Astrocyte (in vitro differentiated cells and primary cell): ENCODE measurements around the gene C21orf58. TPM values are rescaled to one million over a fixed set of nuclear protein-coding genes. Genes with fewer than 3 reads are reported as not detected.
"Not testable (repeated sequence)": the region's sequence is repeated elsewhere in the genome, so short reads cannot be mapped to it uniquely, and the experiment has no call there.

Source experiments
- DNase-seq: peaks from one replicate; pipeline ENCODE4 v3.0.0-alpha.2; 2010; ENCODE audit warnings: low read depth
- FAIRE-seq: peaks from 2 replicates; lab custom pipeline; 2011; peaks lifted over from hg19 to GRCh38; lab: Jason Lieb, UNC
- H2AFZ ChIP-seq: 2 replicates; pipeline ENCODE4 v1.6.0; 2012; ENCODE audit warnings: low read depth, low read length, inconsistent platforms
- H3K27ac ChIP-seq: 2 replicates; pipeline ENCODE4 v1.5.1; 2011; ENCODE audit warnings: low read depth, low read length, inconsistent platforms
- H3K27me3 ChIP-seq: 2 replicates; pipeline ENCODE4 v1.6.0; 2011; ENCODE audit warnings: low read length, inconsistent platforms; ENCODE audit not compliant: insufficient read depth
- H3K36me3 ChIP-seq: 2 replicates; pipeline ENCODE4 v1.5.1; 2011; ENCODE audit warnings: low read length, inconsistent platforms; ENCODE audit not compliant: insufficient read depth
- H3K4me1 ChIP-seq: 2 replicates; pipeline ENCODE4 v1.5.1; 2011; ENCODE audit warnings: low read length, inconsistent platforms; ENCODE audit not compliant: insufficient read depth
- H3K4me2 ChIP-seq: 2 replicates; pipeline ENCODE4 v1.6.0; 2012; ENCODE audit warnings: low read length, inconsistent platforms
- H3K4me3 ChIP-seq: 2 replicates; pipeline ENCODE4 v1.5.1; 2011; ENCODE audit warnings: low read depth, mild to moderate bottlenecking, low read length, inconsistent platforms; ENCODE audit not compliant: insufficient read depth
- H3K79me2 ChIP-seq: 2 replicates; pipeline ENCODE4 v1.6.0; 2012; ENCODE audit warnings: mild to moderate bottlenecking, low read length, inconsistent platforms; ENCODE audit not compliant: insufficient read depth
- H3K9ac ChIP-seq: 2 replicates; pipeline ENCODE4 v1.6.0; 2012; ENCODE audit warnings: mild to moderate bottlenecking, low read length, inconsistent platforms
- H3K9me3 ChIP-seq: 2 replicates; pipeline ENCODE4 v1.5.1; 2012; ENCODE audit warnings: low read depth, mild to moderate bottlenecking, low read length, inconsistent platforms; ENCODE audit not compliant: insufficient read depth
- H4K20me1 ChIP-seq: 2 replicates; pipeline ENCODE4 v1.6.0; 2012; ENCODE audit warnings: low read length, inconsistent platforms; ENCODE audit not compliant: insufficient read depth
- H3K27ac Mint-ChIP-seq: one replicate; pipeline ENCODE4 v1.8.0; 2021; ENCODE audit warnings: mild to moderate bottlenecking, mixed read lengths; ENCODE audit not compliant: unreplicated experiment
- H3K27me3 Mint-ChIP-seq: one replicate; pipeline ENCODE4 v1.8.0; 2021; ENCODE audit warnings: low read depth, mixed read lengths; ENCODE audit not compliant: unreplicated experiment
- H3K36me3 Mint-ChIP-seq: one replicate; pipeline ENCODE4 v1.8.0; 2021; ENCODE audit warnings: low read depth, mixed read lengths; ENCODE audit not compliant: unreplicated experiment
- H3K4me1 Mint-ChIP-seq: one replicate; pipeline ENCODE4 v1.8.0; 2021; ENCODE audit warnings: low read depth, mixed read lengths; ENCODE audit not compliant: unreplicated experiment
- H3K4me3 Mint-ChIP-seq: one replicate; pipeline ENCODE4 v1.8.0; 2021; ENCODE audit warnings: mild to moderate bottlenecking, moderate library complexity, mixed read lengths; ENCODE audit not compliant: unreplicated experiment
- H3K9me3 Mint-ChIP-seq: one replicate; pipeline ENCODE4 v1.8.0; 2021; ENCODE audit warnings: mild to moderate bottlenecking, mixed read lengths; ENCODE audit not compliant: unreplicated experiment
- EZH2 ChIP-seq: IDR thresholded peaks from 2 replicates; pipeline ENCODE4 v1.6.1; 2012; ENCODE audit warnings: mild to moderate bottlenecking, low read length, inconsistent platforms; ENCODE audit not compliant: insufficient read depth
- total RNA-seq: library from RNA; stranded (reverse); gene quantifications from 2 replicates; pipeline ENCODE4 v1.2.1, GENCODE V29; 2021
- TF ChIP-seq, protein P1 (sequence below): IDR thresholded peaks from 2 replicates; pipeline ENCODE4 v1.5.1; 2011; ENCODE audit warnings: low read depth, mild to moderate bottlenecking, inconsistent platforms, low read length, moderate library complexity; ENCODE audit not compliant: insufficient read depth

The C21orf58 gene
- total RNA-seq, 1 donor from 2014 or later, result 3.2 TPM

DNA sequence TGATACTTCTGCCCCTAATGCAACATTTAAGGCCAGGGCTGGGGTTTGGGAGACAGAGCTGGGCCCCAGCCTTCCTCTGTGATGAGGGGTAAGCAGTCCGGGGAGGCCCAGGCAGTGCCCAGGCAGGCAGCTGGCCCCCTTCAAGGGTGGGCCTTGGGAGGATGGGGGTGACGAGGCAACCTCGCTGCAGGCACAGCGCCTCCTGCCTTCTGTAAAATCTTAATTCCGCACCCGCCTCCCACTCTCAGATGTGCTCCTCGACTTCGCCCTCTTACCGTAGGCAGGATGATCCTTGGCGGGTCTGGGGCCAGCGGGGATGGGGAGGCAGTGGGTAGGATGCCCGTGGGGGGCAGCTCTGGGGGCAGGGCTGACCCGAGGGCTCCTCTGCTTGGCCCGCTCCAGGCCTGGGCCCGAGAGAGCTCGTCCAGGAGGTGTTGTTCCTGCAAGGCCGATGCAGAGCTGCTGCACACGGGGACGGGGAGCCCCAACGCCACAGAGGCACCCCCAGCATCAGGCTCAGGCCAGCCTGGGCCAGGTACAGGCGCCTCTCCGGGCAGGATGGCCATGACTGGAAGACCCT lies 9.1 kb downstream of the C21orf58 start:
- Histone ChIP-seq H3K4me3 (no peak overlapping the region), H3K4me2 (no peak overlapping the region), H3K36me3 (no peaks in the 10 kb centered on the region), H3K9me3 (no peaks in the 10 kb centered on the region), H3K9ac (no peak overlapping the region), H3K4me1 (no peaks in the 10 kb centered on the region), H3K79me2 (peaks cover under 1% of the 10 kb centered on the region), H2AFZ (no peak overlapping the region), H4K20me1 (no peaks in the 10 kb centered on the region), H3K27ac (no peak overlapping the region), H3K27me3 (no peaks in the 10 kb centered on the region)
- Mint-ChIP-seq H3K36me3 (no peaks in the 10 kb centered on the region), H3K27ac (no peak overlapping the region), H3K4me3 (no peak overlapping the region), H3K9me3 (no peaks in the 10 kb centered on the region), H3K4me1 (no peaks in the 10 kb centered on the region), H3K27me3 (no peaks in the 10 kb centered on the region)
- no peak for DNase-seq
- FAIRE-seq, result no peak
- TF ChIP-seq, protein P1, sequence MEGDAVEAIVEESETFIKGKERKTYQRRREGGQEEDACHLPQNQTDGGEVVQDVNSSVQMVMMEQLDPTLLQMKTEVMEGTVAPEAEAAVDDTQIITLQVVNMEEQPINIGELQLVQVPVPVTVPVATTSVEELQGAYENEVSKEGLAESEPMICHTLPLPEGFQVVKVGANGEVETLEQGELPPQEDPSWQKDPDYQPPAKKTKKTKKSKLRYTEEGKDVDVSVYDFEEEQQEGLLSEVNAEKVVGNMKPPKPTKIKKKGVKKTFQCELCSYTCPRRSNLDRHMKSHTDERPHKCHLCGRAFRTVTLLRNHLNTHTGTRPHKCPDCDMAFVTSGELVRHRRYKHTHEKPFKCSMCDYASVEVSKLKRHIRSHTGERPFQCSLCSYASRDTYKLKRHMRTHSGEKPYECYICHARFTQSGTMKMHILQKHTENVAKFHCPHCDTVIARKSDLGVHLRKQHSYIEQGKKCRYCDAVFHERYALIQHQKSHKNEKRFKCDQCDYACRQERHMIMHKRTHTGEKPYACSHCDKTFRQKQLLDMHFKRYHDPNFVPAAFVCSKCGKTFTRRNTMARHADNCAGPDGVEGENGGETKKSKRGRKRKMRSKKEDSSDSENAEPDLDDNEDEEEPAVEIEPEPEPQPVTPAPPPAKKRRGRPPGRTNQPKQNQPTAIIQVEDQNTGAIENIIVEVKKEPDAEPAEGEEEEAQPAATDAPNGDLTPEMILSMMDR, result no peak
- no peak for TF ChIP-seq EZH2

DNA sequence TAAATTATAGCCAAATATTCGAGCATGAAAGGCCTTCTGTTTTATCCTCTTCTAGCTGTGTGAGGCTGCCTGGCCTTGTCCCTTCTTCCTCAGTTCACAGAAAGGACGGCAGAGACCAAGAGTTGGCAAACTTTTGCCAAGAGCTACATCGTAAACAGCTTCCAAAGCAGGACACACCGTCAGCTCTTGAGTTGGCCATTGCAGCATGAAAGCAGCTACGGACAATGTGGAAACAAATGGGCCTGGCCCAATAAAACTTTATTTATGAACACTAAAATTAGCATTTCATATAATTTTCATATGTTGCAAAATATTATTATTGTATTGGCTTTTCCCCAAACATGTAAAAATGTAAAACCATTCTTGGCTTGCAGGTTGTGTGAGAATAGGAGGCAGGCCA lies 10.7 kb downstream of the C21orf58 start:
- Histone ChIP-seq H3K79me2 (no peaks in the 10 kb centered on the region), H3K27me3 (no peaks in the 10 kb centered on the region), H3K9ac (no peak overlapping the region), H2AFZ (no peak overlapping the region), H3K9me3 (no peaks in the 10 kb centered on the region), H4K20me1 (no peaks in the 10 kb centered on the region), H3K4me1 (peaks cover 5% of the 10 kb centered on the region), H3K4me3 (no peak overlapping the region), H3K4me2 (no peak overlapping the region), H3K36me3 (no peaks in the 10 kb centered on the region), H3K27ac (no peak overlapping the region)
- Mint-ChIP-seq H3K36me3 (no peaks in the 10 kb centered on the region), H3K4me1 (no peaks in the 10 kb centered on the region), H3K4me3 (no peak overlapping the region), H3K27ac (no peak overlapping the region), H3K27me3 (no peaks in the 10 kb centered on the region), H3K9me3 (no peaks in the 10 kb centered on the region)
- no peak for FAIRE-seq
- no peak for DNase-seq
- no peak for TF ChIP-seq EZH2
- TF ChIP-seq, protein P1, result no peak

DNA sequence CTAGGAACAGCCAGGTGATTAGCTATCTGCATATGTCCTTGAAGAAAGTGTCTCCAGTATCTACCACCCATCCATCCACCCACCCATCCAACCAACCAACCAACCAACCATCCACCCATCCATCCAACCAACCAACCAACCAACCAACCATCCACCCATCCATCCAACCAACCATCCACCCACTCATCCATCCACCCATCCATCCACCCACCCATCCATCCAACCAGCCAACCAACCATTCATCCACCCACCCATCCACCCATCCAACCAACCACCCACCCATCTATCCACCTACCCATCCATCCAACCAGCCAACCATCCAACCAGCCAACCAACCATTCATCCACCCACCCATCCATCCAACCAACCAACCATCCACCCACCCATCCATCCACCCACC lies 12.1 kb downstream of the C21orf58 start:
- Histone ChIP-seq H3K79me2 (no peaks in the 10 kb centered on the region), H3K4me3 (no peak overlapping the region), H3K36me3 (no peaks in the 10 kb centered on the region), H3K9ac (no peak overlapping the region), H4K20me1 (peaks cover 3% of the 10 kb centered on the region), H3K4me2 (no peak overlapping the region), H3K4me1 (peaks cover 12% of the 10 kb centered on the region), H3K27ac (no peak overlapping the region), H3K9me3 (no peaks in the 10 kb centered on the region), H3K27me3 (no peaks in the 10 kb centered on the region), H2AFZ (no peak overlapping the region)
- TF ChIP-seq EZH2, result no peak
- TF ChIP-seq, protein P1, result no peak
- Mint-ChIP-seq H3K4me3 (no peak overlapping the region), H3K36me3 (no peaks in the 10 kb centered on the region), H3K4me1 (peaks cover 3% of the 10 kb centered on the region), H3K27ac (no peak overlapping the region), H3K9me3 (no peaks in the 10 kb centered on the region), H3K27me3 (no peaks in the 10 kb centered on the region)
- DNase-seq (no peak), FAIRE-seq (no peak)

DNA sequence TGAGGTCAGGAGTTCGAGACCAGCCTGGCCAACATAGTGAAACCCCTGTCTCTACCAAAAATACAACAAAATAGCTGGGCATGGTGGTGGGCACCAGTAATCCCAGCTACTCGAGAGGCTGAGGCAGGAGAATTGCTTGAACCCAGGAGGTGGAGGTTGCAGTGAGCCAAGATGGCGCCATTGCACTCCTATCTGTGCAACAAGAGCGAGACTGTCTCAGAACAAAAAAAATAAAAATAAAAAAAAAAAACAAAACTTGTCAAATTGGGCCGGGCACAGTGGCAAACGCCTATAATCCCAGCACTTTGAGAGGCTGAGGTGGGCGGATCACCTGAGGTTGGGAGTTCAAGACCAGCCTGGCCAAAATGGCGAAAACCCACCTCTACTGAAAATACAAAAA lies 13.4 kb downstream of the C21orf58 start:
- H3K27ac Mint-ChIP-seq, H2AFZ ChIP-seq, H3K9ac ChIP-seq, H3K9me3 ChIP-seq, H4K20me1 ChIP-seq, H3K79me2 ChIP-seq, H3K9me3 Mint-ChIP-seq, H3K27ac ChIP-seq, FAIRE-seq, DNase-seq, H3K36me3 Mint-ChIP-seq, H3K4me3 ChIP-seq, H3K4me3 Mint-ChIP-seq, H3K4me1 Mint-ChIP-seq, H3K36me3 ChIP-seq, H3K27me3 Mint-ChIP-seq, H3K27me3 ChIP-seq, H3K4me2 ChIP-seq: not testable (repeated sequence)
- H3K4me1 ChIP-seq, result peaks cover 12% of the 10 kb centered on the region
